NCI-H460 (cell line): Measurements from ENCODE around the gene KIF26B. TPM values are rescaled to one million over a fixed set of nuclear protein-coding genes. Genes with fewer than 3 reads are reported as not detected.

Experiments
- DNase-seq: peaks from one replicate; pipeline ENCODE4 v3.0.0-alpha.2; 2016; ENCODE audit warnings: low read depth; ENCODE audit errors: extremely low read depth
- total RNA-seq: library from RNA; depleted of rRNA; stranded (reverse); fragments of >200 nt; shearing (Covaris generic); gene quantifications from 2 replicates; pipeline ENCODE4 v1.2.3, GENCODE V29; 2014

The KIF26B gene
- total RNA-seq, 1 experiment from 2014 or later: 0.07 TPM

DNA sequence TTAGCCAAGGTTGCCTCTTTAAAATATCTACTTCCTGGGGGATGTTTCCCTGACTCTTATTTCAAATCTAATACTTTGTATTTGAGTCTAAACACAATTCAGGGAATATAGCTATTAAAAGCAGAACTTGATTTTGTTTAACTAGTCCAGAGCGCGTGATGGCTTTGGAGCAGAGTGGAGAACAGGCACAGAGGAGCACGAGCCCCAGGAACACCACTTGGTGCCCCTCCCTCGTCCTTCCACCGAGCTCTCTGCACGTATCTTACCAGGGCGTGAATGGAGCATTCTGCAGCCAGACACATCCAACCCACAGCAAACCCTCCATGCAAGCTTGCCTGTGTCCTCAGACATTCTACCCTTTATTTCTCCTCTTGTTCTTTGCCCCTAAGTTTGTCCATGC lies 14.1 kb downstream of the KIF26B start:
- no peak for DNase-seq

DNA sequence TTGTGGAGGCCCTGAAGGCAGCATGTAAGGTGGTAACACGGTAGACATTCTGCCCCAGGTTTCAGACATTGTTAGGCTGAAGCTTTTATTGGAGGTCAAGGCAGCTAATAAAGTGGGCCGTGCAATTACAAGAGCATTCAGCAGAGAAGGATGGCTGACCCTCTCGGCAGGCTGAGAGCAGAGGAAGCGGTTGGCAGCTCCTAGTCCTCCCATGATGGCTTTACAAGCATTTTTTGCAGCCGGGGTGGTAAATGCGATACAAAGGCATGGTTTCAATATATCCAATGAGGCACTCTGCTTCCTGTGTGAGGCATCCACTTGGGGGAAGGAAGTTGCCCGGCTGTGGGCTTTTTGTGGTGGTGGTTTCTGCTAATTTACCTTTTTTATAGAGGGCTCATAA lies 14.6 kb downstream of the KIF26B start:
- no peak for DNase-seq

DNA sequence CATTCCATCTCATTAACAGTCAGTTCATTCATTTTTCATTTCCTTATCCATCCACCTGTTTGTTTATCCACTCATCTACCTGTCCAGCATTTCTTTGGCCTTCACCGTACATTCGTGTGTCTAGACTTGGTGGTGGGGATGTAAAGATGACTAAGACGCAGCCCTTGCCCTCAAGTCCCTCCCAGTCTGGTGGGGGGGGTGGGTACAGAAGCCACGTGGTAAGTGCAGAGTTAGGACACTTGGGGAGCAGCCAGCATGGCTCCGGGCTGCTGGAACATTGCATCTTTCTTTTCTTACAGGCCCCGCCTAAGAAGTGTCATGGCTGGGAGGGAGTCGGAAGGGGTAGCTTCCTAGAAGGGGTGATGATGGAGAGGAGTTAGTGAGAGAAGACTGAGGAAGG lies 17.2 kb downstream of the KIF26B start:
- DNase-seq: no peak

DNA sequence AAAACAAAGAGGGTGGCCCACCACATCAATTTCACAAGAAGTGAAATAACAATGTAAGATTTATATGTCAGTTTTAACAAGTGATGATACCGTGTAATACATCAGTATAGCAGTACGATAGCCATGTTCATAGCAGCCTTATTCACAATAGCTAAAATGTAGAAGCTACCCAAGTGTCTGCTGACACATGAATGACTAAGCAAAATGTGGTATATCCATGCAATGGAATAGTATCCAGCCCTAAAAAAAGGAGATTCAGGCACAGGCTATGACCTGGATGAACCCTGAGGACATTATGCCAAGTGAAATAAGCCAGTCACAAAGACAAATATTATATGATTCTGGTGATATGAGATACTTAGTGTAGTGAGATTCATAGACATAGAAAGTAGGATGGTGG lies 18.0 kb downstream of the KIF26B start:
- DNase-seq: no peak

DNA sequence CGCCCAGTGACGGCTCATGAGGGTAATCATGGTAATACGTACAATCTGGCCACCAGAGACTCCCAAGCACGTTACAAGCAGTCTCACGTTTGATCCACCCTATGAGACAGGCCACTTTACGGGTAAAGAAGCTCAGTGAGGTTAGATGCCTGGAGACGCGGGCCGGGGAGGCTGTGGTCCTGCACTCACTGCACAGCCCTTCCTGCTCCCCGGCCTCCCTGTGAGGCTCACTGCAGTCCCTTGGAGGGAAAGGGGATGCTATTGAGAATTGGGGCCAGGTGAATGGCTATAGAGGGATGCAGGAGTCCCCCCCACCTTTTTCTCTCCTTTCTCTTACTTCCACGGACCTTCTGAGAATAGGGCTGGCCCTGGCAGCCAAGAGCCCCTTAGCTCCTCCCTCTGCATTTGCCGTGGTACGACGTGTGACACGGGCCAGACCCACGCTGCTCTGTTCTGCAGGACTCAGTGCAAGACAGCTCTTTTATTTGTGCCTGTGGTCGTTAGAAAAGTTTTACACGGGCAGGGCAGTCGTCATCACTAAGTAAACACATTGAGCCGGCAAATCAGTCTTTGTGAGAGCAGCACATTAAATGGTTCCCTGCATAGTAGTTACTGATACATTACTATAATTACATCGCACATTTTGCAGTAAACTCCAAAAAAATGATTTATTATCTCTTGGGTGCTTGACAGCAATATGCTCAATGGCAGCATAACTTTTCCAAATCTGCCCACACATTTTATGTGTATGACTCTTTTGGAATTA lies 18.8 kb downstream of the KIF26B start:
- DNase-seq: no peak

- DNase-seq: no peak
These were observed 22.5 kb downstream of the KIF26B start for GRCh38 chr1:245177071-245177900.

DNA sequence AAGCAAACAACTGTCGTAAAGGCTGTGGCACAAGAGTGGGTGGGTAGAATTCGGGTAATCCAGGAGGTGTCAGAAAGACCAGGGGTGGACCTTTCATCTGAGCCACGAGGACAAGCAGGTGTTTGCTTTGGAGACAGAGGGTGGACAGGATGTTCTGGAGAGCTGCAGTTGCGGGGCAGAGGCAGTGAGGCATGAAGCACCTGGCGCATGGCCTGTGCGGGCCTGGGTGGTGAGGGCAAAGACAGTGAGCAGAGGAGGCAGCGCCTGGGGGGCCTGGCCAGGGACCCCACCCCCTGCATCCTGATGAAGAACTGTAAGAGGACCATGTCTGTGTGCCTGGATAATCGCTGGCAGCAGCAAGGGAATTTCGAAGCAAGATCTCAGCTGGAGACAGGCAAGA lies 24.9 kb downstream of the KIF26B start:
- no peak for DNase-seq

DNA sequence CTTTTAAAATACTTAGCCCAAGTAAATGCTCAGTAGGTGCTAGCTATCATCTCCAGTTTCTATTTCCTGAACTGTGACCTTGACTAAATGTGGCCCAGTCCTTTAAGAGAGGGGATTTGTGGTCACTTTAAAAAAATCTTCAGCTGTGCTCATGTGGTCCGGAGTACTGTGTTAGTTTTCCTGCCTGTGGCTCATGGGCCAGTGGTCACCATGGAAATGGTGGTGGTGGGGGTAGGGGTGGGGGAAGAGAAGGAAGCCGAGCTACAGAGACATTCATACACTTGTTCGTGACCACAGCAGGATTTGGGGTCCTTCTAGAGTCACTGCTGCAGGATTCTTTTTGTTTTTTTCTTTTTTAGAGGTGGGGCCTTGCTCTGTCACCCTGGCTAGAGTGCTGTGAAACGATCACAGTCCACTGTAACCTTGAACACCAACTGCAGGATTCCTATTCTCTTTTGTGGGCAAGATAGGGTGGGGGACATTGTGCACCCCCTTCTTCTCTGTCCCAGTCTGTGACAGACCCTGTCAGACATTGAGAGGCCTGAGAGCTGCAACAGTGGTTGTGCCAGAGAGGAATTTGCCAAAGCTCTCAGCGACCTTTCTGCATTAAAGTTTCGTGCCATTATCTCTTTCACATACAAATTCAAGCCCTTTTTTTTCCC lies 25.8 kb downstream of the KIF26B start:
- DNase-seq: no peak

DNA sequence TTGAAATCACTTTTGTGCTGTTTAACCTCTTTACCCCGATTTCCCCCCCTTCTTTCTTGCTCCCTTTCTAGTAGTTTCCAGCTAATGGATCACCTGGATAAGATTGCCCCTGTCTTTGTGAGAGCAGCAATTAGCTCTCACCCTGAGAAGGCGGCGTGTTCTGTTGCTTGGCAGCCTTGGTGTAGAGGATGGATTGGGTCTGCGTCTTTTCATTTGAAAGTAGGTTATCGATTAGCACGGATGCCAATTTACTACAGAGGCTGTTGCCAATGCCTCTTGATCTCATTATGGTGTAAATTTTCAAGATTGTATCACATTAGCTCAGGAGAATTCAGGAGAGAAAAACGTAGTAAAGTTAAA lies 26.4 kb downstream of the KIF26B start:
- DNase-seq: no peak

GRCh38 chr1:245182028-245182427 lies 27.2 kb downstream of the KIF26B start:
- DNase-seq: no peak

GRCh38 chr1:245183429-245183828 lies 28.6 kb downstream of the KIF26B start:
- DNase-seq: no peak

DNA sequence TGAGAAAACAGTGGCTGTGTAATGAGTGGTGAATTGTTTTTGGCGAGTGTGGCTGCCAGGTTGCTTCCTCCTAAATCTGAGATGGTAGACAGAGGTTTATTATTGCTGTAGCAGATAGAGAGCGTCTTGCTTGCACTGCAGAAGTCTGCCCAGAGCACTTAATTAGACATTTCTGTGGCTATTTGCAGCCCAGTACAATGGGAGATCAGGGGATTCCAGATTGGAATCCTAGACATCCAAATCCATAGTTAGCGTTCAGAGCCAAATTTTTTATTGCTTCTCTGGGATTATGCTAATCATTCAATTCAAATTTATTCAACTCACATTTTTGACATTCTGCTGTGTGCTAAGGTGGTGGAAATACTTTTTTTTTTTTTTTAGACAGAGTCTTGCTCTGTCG lies 30.0 kb downstream of the KIF26B start:
- no peak for DNase-seq

GRCh38 chr1:245188403-245188802 lies 33.6 kb downstream of the KIF26B start:
- DNase-seq: no peak

GRCh38 chr1:245195398-245195797 lies 40.6 kb downstream of the KIF26B start:
- no peak for DNase-seq

DNA sequence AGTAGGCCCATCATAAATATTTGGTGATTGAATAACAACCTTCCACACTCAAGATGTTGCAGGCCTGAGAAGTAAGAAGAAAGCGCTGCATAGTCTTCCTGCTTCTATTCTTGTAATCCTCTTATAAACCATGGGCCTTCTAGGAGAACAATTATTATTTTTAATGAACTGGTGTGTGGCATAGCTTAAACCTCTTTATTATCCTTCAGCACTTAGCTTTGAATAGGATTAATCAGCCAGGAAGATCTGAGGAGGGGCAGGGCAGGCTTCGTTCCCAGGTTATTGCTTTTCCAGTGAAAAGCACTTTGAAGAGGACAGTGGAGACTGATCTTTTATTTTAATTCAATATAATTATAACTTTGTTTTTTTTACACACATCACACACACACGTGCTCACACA lies 42.3 kb downstream of the KIF26B start:
- no peak for DNase-seq

DNA sequence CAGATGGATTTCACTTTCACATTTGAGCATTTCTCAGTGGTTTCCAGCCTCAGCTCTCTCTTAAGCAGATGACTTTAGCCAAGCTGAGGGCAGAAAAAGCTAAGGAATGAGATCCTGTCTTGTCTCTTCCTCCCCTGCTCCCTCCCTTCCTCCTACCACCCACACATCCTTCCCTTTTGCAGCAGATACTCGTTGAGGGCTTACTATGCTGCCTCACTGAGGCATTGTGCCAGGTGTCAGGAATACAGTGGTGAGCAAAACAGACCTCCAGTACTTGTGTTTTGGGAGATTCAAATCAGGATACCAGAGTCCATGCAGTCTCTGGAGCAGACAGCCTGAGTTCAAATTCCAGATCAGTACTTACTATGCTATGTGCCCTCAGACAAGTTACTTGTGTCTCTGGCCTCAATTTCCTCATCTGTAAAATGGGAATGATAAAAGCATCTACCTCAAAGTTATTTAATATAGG lies 43.2 kb downstream of the KIF26B start:
- no peak for DNase-seq

GRCh38 chr1:245198748-245199516 lies 44.1 kb downstream of the KIF26B start:
- no peak for DNase-seq

- DNase-seq: no peak
These were observed 45.4 kb downstream of the KIF26B start for GRCh38 chr1:245200146-245200545.

- no peak for DNase-seq
These were observed 46.4 kb downstream of the KIF26B start for GRCh38 chr1:245201201-245201600.

DNA sequence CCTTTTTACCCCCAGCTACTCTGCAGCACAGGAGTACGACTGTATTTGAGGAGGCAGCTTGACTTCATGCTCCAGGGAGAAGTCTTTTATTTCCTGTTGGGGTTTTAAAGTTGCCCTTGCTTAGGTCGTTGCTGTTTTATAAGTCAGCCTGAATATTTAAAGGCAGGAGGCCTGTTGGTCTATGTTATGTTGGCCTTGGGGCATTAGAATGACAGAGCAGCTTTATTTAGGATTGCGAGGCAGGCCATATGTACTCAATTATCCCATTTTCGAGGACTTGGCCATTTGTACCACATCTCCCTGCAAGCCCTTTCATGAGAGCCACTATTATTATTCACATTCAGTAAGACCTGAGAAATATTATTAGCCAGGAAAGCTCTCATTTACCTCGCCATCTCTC lies 47.0 kb downstream of the KIF26B start:
- no peak for DNase-seq

- no peak for DNase-seq
These were observed 50.6 kb downstream of the KIF26B start for GRCh38 chr1:245205396-245205795.
